Activated naive CD8-positive, alpha-beta T cell treated with anti-CD3 and anti-CD28 coated beads for 36 hours (primary cell): ENCODE results near the gene C3AR1. TPM values are rescaled to one million over a fixed set of nuclear protein-coding genes. Genes with fewer than 3 reads are reported as not detected.
"Not testable (repeated sequence)": the region's sequence is repeated elsewhere in the genome, so short reads cannot be mapped to it uniquely, and the experiment has no call there.

Source experiments
- DNase-seq: peaks from one replicate; pipeline ENCODE4 v3.0.0; 2021
- H3K27ac Mint-ChIP-seq: one replicate; pipeline ENCODE4 v1.8.0; 2022; ENCODE audit warnings: mild to moderate bottlenecking, moderate library complexity, mixed read lengths
- H3K27me3 Mint-ChIP-seq: one replicate; pipeline ENCODE4 v1.8.0; 2022; ENCODE audit warnings: mild to moderate bottlenecking, mixed read lengths
- H3K36me3 Mint-ChIP-seq: one replicate; pipeline ENCODE4 v1.8.0; 2021; ENCODE audit warnings: mild to moderate bottlenecking, mixed read lengths
- H3K4me1 Mint-ChIP-seq: one replicate; pipeline ENCODE4 v1.8.0; 2021; ENCODE audit warnings: mixed read lengths
- H3K4me3 Mint-ChIP-seq: one replicate; pipeline ENCODE4 v1.8.0; 2022; ENCODE audit warnings: mild to moderate bottlenecking, moderate library complexity, mixed read lengths
- H3K9me3 Mint-ChIP-seq: one replicate; pipeline ENCODE4 v1.8.0; 2022; ENCODE audit warnings: mixed read lengths
- total RNA-seq, 2 experiments: library from RNA; stranded (reverse); gene quantifications; one replicate each; pipeline ENCODE4 v1.2.3, GENCODE V29; 2021

C3AR1 gene
- total RNA-seq = 1 to 10 TPM; 2.6 to 2.7 TPM

GRCh38 chr12:8065991-8066594 is at the start of gene C3AR1:
TSS of gene C3AR1 (minus strand) at chr12:8066359. CDS start at chr12:8060185, 6,174 bp downstream.
- Mint-ChIP-seq H3K4me3 (peak within 1 kb of the TSS; percentile 47), H3K9me3 (no peaks in the 10 kb centered on the region), H3K4me1 (peaks cover 31% of the 10 kb centered on the region), H3K27me3 (no peaks in the 10 kb centered on the region), H3K36me3 (no peaks in the 10 kb centered on the region), H3K27ac (peak within 1 kb of the TSS; percentile 80)
- DNase-seq = no peak

GRCh38 chr12:8113117-8113516 is 47.0 kb upstream of the C3AR1 start:
- not testable (repeated sequence) for H3K9me3 Mint-ChIP-seq, DNase-seq, H3K4me1 Mint-ChIP-seq, H3K4me3 Mint-ChIP-seq, H3K27ac Mint-ChIP-seq, H3K27me3 Mint-ChIP-seq
- peaks cover 11% of the 10 kb centered on the region for H3K36me3 Mint-ChIP-seq

GRCh38 chr12:8108808-8109398 is 42.7 kb upstream of the C3AR1 start:
- Mint-ChIP-seq H3K4me3 (no peak overlapping the region), H3K9me3 (no peaks in the 10 kb centered on the region), H3K4me1 (no peaks in the 10 kb centered on the region), H3K36me3 (peaks cover 18% of the 10 kb centered on the region), H3K27ac (no peak overlapping the region), H3K27me3 (no peaks in the 10 kb centered on the region)
- DNase-seq = peak; percentile 67

GRCh38 chr12:8099235-8099634 is 33.1 kb upstream of the C3AR1 start:
- Mint-ChIP-seq H3K36me3 (peaks cover 41% of the 10 kb centered on the region), H3K27me3 (no peaks in the 10 kb centered on the region), H3K9me3 (no peaks in the 10 kb centered on the region), H3K27ac (peak overlapping the region; percentile 35), H3K4me1 (peaks cover 10% of the 10 kb centered on the region), H3K4me3 (no peak overlapping the region)
- no peak for DNase-seq

- no peaks in the 10 kb centered on the region for H3K9me3 Mint-ChIP-seq
- H3K36me3 Mint-ChIP-seq = peaks cover 53% of the 10 kb centered on the region
- H3K4me1 Mint-ChIP-seq = peaks cover 12% of the 10 kb centered on the region
- peak overlapping the region; percentile 9 for H3K27ac Mint-ChIP-seq
- H3K4me3 Mint-ChIP-seq = no peak overlapping the region
- H3K27me3 Mint-ChIP-seq = no peaks in the 10 kb centered on the region
- no peak for DNase-seq
These were observed 30.2 kb upstream of the C3AR1 start for GRCh38 chr12:8096281-8096915.

- H3K9me3 Mint-ChIP-seq = no peaks in the 10 kb centered on the region
- no peak overlapping the region for H3K27ac Mint-ChIP-seq
- H3K27me3 Mint-ChIP-seq = no peaks in the 10 kb centered on the region
These were observed 27.1 kb upstream of the C3AR1 start for GRCh38 chr12:8093291-8093690.

GRCh38 chr12:8089716-8090115 is 23.6 kb upstream of the C3AR1 start:
- Mint-ChIP-seq H3K4me1 (peaks cover 26% of the 10 kb centered on the region), H3K27me3 (no peaks in the 10 kb centered on the region), H3K27ac (no peak overlapping the region), H3K9me3 (peaks cover 3% of the 10 kb centered on the region), H3K36me3 (peaks cover 37% of the 10 kb centered on the region), H3K4me3 (no peak overlapping the region)
- DNase-seq = no peak

More at GRCh38 chr12:8093291-8093690, 27.1 kb upstream of the C3AR1 start:
- DNase-seq = no peak
- H3K36me3 Mint-ChIP-seq = peaks cover 43% of the 10 kb centered on the region
- H3K4me3 Mint-ChIP-seq = no peak overlapping the region
- H3K4me1 Mint-ChIP-seq = peaks cover 14% of the 10 kb centered on the region

- Mint-ChIP-seq H3K27ac (peak overlapping the region; percentile 84), H3K4me1 (peaks cover 31% of the 10 kb centered on the region), H3K36me3 (peaks cover 38% of the 10 kb centered on the region)
- DNase-seq, H3K27me3 Mint-ChIP-seq, H3K4me3 Mint-ChIP-seq, H3K9me3 Mint-ChIP-seq: not testable (repeated sequence)
These were observed 23.1 kb upstream of the C3AR1 start for GRCh38 chr12:8089277-8089676.

- peak overlapping the region; percentile 84 for H3K27ac Mint-ChIP-seq
- H3K4me1 Mint-ChIP-seq = peaks cover 38% of the 10 kb centered on the region
- peaks cover 42% of the 10 kb centered on the region for H3K36me3 Mint-ChIP-seq
- peak; percentile 19 for DNase-seq
- peak overlapping the region; percentile 71 for H3K4me3 Mint-ChIP-seq
- H3K9me3 Mint-ChIP-seq = peaks cover 3% of the 10 kb centered on the region
- no peaks in the 10 kb centered on the region for H3K27me3 Mint-ChIP-seq
These were observed 22.4 kb upstream of the C3AR1 start for GRCh38 chr12:8088574-8088973.

- Mint-ChIP-seq H3K36me3 (peaks cover 39% of the 10 kb centered on the region), H3K9me3 (peaks cover 3% of the 10 kb centered on the region), H3K27me3 (no peaks in the 10 kb centered on the region), H3K27ac (peak overlapping the region; percentile 84), H3K4me3 (peak overlapping the region; percentile 71), H3K4me1 (peaks cover 42% of the 10 kb centered on the region)
- no peak for DNase-seq
These were observed 21.5 kb upstream of the C3AR1 start for GRCh38 chr12:8087666-8088065.

- Mint-ChIP-seq H3K36me3 (peaks cover 29% of the 10 kb centered on the region), H3K4me1 (peaks cover 58% of the 10 kb centered on the region), H3K27ac (peak overlapping the region; percentile 97), H3K4me3 (peak overlapping the region; percentile 100)
- peak; percentile 35 for DNase-seq
- not testable (repeated sequence) for H3K27me3 Mint-ChIP-seq, H3K9me3 Mint-ChIP-seq
These were observed 18.2 kb upstream of the C3AR1 start for GRCh38 chr12:8084351-8084750.

- H3K27me3 Mint-ChIP-seq = no peaks in the 10 kb centered on the region
- H3K36me3 Mint-ChIP-seq = peaks cover 23% of the 10 kb centered on the region
- no peak for DNase-seq
- H3K4me3 Mint-ChIP-seq = peak overlapping the region; percentile 100
- peaks cover 58% of the 10 kb centered on the region for H3K4me1 Mint-ChIP-seq
- H3K27ac Mint-ChIP-seq = peak overlapping the region; percentile 97
- peaks cover 3% of the 10 kb centered on the region for H3K9me3 Mint-ChIP-seq
These were observed 16.6 kb upstream of the C3AR1 start for GRCh38 chr12:8082808-8083100.

GRCh38 chr12:8081251-8081920 is 15.2 kb upstream of the C3AR1 start:
- peaks cover 20% of the 10 kb centered on the region for H3K36me3 Mint-ChIP-seq
- peak overlapping the region; percentile 100 for H3K4me3 Mint-ChIP-seq
- peak overlapping the region; percentile 97 for H3K27ac Mint-ChIP-seq
- peaks cover 2% of the 10 kb centered on the region for H3K9me3 Mint-ChIP-seq
- peak; percentile 38 for DNase-seq
- no peaks in the 10 kb centered on the region for H3K27me3 Mint-ChIP-seq
- peaks cover 59% of the 10 kb centered on the region for H3K4me1 Mint-ChIP-seq

GRCh38 chr12:8080120-8080519 is 14.0 kb upstream of the C3AR1 start:
- H3K27ac Mint-ChIP-seq = peak overlapping the region; percentile 97
- peaks cover 15% of the 10 kb centered on the region for H3K36me3 Mint-ChIP-seq
- H3K27me3 Mint-ChIP-seq = no peaks in the 10 kb centered on the region
- H3K4me3 Mint-ChIP-seq = peak overlapping the region; percentile 100
- H3K9me3 Mint-ChIP-seq = no peaks in the 10 kb centered on the region
- peaks cover 56% of the 10 kb centered on the region for H3K4me1 Mint-ChIP-seq
- no peak for DNase-seq

GRCh38 chr12:8078916-8079315 is 12.8 kb upstream of the C3AR1 start:
- H3K27ac Mint-ChIP-seq = peak overlapping the region; percentile 76
- H3K4me1 Mint-ChIP-seq = peaks cover 47% of the 10 kb centered on the region
- no peaks in the 10 kb centered on the region for H3K27me3 Mint-ChIP-seq
- DNase-seq = no peak
- no peaks in the 10 kb centered on the region for H3K9me3 Mint-ChIP-seq
- no peak overlapping the region for H3K4me3 Mint-ChIP-seq
- peaks cover 6% of the 10 kb centered on the region for H3K36me3 Mint-ChIP-seq
